Endothelial cell of umbilical vein (primary cell): ENCODE measurements around the gene MNAT1. TPM values are rescaled to one million over a fixed set of nuclear protein-coding genes. Genes with fewer than 3 reads are reported as not detected.

Experiments
- BruUV-seq: library from RNA; stranded (reverse); fragments of 400-500 nt; replicated peaks from 2 replicates; lab custom pipeline; 2021; lab: Mats Ljungman, UMichigan
- CTCF ChIA-PET: fragments of 300-600, 350-600 bp; sonication (Branson Sonifier 250); formaldehyde crosslinking; loops from one replicate; lab custom pipeline; 2021; ENCODE audit warnings: antibody characterized with exemption, inconsistent platforms; lab: Charles Lee
- POLR2A ChIA-PET: fragments of 300-600, 350-600 bp; sonication (Branson Sonifier 250); formaldehyde crosslinking; loops from one replicate; lab custom pipeline; 2021; ENCODE audit warnings: antibody characterized with exemption, inconsistent platforms; lab: Charles Lee
- DNase-seq: peaks from one replicate; pipeline ENCODE4 v3.0.0-alpha.2; 2011; ENCODE audit warnings: low read depth, low spot score
- FAIRE-seq: peaks from 2 replicates; lab custom pipeline; 2011; peaks lifted over from hg19 to GRCh38; lab: Jason Lieb, UNC
- H2AFZ ChIP-seq: 2 replicates; pipeline ENCODE4 v1.6.0; 2012; ENCODE audit warnings: low read depth, low read length, control low read depth, inconsistent platforms
- H3K27ac ChIP-seq: 2 replicates; pipeline ENCODE4 v1.5.1; 2011; ENCODE audit warnings: low read depth, mild to moderate bottlenecking, control low read depth, low read length, moderate library complexity; ENCODE audit not compliant: insufficient read depth
- H3K27me3 ChIP-seq, 2 experiments: 2 replicates each; pipeline versions ENCODE4 v1.6.0 to v1.6.1; 2011; ENCODE audit warnings: low read length in 2 of 2, mixed read lengths in 1 of 2; ENCODE audit not compliant: control insufficient read depth in 2 of 2, insufficient read depth in 2 of 2
- H3K36me3 ChIP-seq, 2 experiments: 2 replicates in 1 of 2; 3 replicates in 1 of 2; pipeline ENCODE4 v1.5.1; 2011; ENCODE audit warnings: low read length in 2 of 2, mild to moderate bottlenecking in 1 of 2, moderate library complexity in 1 of 2; ENCODE audit not compliant: control insufficient read depth in 2 of 2, insufficient read depth in 2 of 2; ENCODE audit errors: extremely low read depth in 1 of 2
- H3K4me1 ChIP-seq: 3 replicates; pipeline ENCODE4 v1.5.1; 2011; ENCODE audit warnings: mild to moderate bottlenecking, low read length; ENCODE audit not compliant: control insufficient read depth, insufficient read depth; ENCODE audit errors: extremely low read depth
- H3K4me2 ChIP-seq: 2 replicates; pipeline ENCODE4 v1.6.1; 2011; ENCODE audit warnings: low read length, control low read depth, mixed read lengths; ENCODE audit not compliant: insufficient read depth
- H3K4me3 ChIP-seq, 3 experiments: fragments of 200-600 bp in 1 of 3; sonication (generic), shearing (Covaris generic) in 1 of 3; replicated peaks in 1 of 3; 2 replicates each; pipeline ENCODE4 v1.5.1; 2011 to 2016; ENCODE audit warnings: control low read depth in 3 of 3, low read length in 3 of 3, mild to moderate bottlenecking in 2 of 3, inconsistent platforms in 1 of 3, low read depth in 1 of 3, moderate library complexity in 1 of 3; ENCODE audit not compliant: insufficient read depth in 1 of 3
- H3K79me2 ChIP-seq: 2 replicates; pipeline ENCODE4 v1.6.0; 2012; ENCODE audit warnings: low read length, inconsistent platforms; ENCODE audit not compliant: control insufficient read depth, insufficient read depth
- H3K9ac ChIP-seq: replicated peaks from 2 replicates; pipeline ENCODE3; 2011; ENCODE audit warnings: low read length, control low read depth; ENCODE audit not compliant: insufficient read depth; ENCODE audit errors: extremely low read depth
- H3K9me1 ChIP-seq: replicated peaks from 3 replicates; pipeline ENCODE4 v1.6.0; 2011; ENCODE audit warnings: mild to moderate bottlenecking, low read length; ENCODE audit not compliant: control insufficient read depth, insufficient read depth; ENCODE audit errors: extremely low read depth
- H3K9me3 ChIP-seq: replicated peaks from 2 replicates; pipeline ENCODE4 v1.5.1; 2012; ENCODE audit warnings: low read length, inconsistent platforms; ENCODE audit not compliant: control insufficient read depth, insufficient read depth
- H4K20me1 ChIP-seq: replicated peaks from 2 replicates; pipeline ENCODE3; 2011; ENCODE audit warnings: mild to moderate bottlenecking, low read length; ENCODE audit not compliant: control insufficient read depth, insufficient read depth; ENCODE audit errors: extremely low read depth
- CTCF ChIP-seq, 2 donors: IDR thresholded peaks; 1 replicate in 1 of 2; 2 replicates in 1 of 2; pipeline ENCODE4 v1.5.1; 2011; ENCODE audit warnings: low read length in 2 of 2, mild to moderate bottlenecking in 2 of 2, moderate library complexity in 2 of 2, control low read depth in 1 of 2, inconsistent platforms in 1 of 2, low read depth in 1 of 2; ENCODE audit not compliant: insufficient read depth in 1 of 2; ENCODE audit errors: extremely low read depth in 1 of 2
- EZH2 ChIP-seq: IDR thresholded peaks from 2 replicates; pipeline ENCODE4 v1.6.1; 2012; ENCODE audit warnings: borderline replicate concordance, low read depth, mild to moderate bottlenecking, moderate library complexity, low read length, inconsistent platforms; ENCODE audit not compliant: severe bottlenecking
- FOS ChIP-seq: IDR thresholded peaks from 2 replicates; pipeline ENCODE4 v1.6.1; 2011; ENCODE audit warnings: mild to moderate bottlenecking, low read length, moderate library complexity, borderline replicate concordance; ENCODE audit not compliant: insufficient read depth
- GATA2 ChIP-seq: IDR thresholded peaks from 2 replicates; pipeline ENCODE4 v1.7.0; 2011; ENCODE audit warnings: low read depth, mild to moderate bottlenecking, moderate library complexity, mixed read lengths, low read length; ENCODE audit not compliant: insufficient read length, insufficient read depth
- JUN ChIP-seq: IDR thresholded peaks from 2 replicates; pipeline ENCODE4 v1.6.1; 2011; ENCODE audit warnings: borderline replicate concordance, low read depth; ENCODE audit not compliant: insufficient read length, insufficient read depth
- POLR2A ChIP-seq: IDR thresholded peaks from 2 replicates; pipeline ENCODE4 v1.6.1; 2012; ENCODE audit warnings: low read depth, mild to moderate bottlenecking, control low read depth, low read length
- POLR2AphosphoS5 ChIP-seq: IDR thresholded peaks from 2 replicates; pipeline ENCODE4 v1.6.1; 2012; ENCODE audit warnings: low read depth, mild to moderate bottlenecking, control low read depth, low read length, moderate library complexity; ENCODE audit not compliant: insufficient read depth
- dilution Hi-C: fragments of 300-500 bp; cut with MboI; formaldehyde crosslinking; loops from one replicate; pipeline ENCODE4 v1.15.0; 2019; ENCODE audit warnings: low sequenced_read_pairs; ENCODE audit not compliant: extremely low pct_ligation_motif_present
- intact Hi-C: fragments of 100-400 bp; cut with micrococcal nuclease; formaldehyde crosslinking; loops from one replicate; pipeline ENCODE4 v1.10.0; 2022
- polyA plus RNA-seq, 4 experiments: library from polyadenylated mRNA; depleted of rRNA in 3 of 4; stranded (reverse) in 3 of 4; unstranded in 1 of 4; fragments of >200 nt; gene quantifications; 2 replicates each; pipeline versions ENCODE4 v1.2.1 to v1.2.3, GENCODE V29; 2011 to 2012; ENCODE audit warnings: missing spikeins in 1 of 4
- total RNA-seq: library from RNA; stranded (reverse); gene quantifications from 2 replicates; pipeline ENCODE4 v1.2.3, GENCODE V29; 2021
- TF ChIP-seq, protein P1 (sequence below): IDR thresholded peaks from 2 replicates; pipeline ENCODE4 v1.6.1; 2011; ENCODE audit not compliant: insufficient read depth, insufficient read length

Gene MNAT1
- total and polyA plus RNA-seq, 2 donors (not counting 3 experiments of a cell fraction or from before 2014, with no cell fraction given) = 35.7 to 55.7 TPM

DNA sequence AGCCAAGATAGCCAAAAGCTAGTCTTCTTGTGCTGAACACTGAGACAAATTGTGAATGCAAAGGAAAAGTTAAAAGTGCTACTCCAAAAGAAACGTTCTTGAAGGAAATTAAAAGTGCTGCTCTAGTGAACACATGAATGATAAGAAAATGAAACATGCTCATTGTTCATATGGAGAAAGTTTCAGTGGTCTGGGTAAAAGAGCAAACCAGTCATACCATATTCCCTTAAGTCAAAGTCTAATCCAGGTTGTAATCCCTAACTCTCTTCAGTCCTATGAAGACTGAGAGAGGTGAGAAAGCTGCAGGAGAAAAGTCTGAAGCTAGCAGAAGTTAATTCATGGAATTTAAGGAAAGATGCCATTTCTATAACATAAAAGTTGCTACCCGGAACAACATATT lies 121.5 kb downstream of the MNAT1 start:
- POLR2A ChIA-PET = no interaction called here
- FAIRE-seq (no peak), DNase-seq (no peak)
- H3K9me3 ChIP-seq = no peaks in the 10 kb centered on the region
- BruUV-seq = no TSS peak
- CTCF ChIA-PET = no interaction called here
- peaks cover 0 to 3% of the 10 kb centered on the region in 2 experiments for H3K36me3 ChIP-seq
- no peak overlapping the region for H3K4me3 ChIP-seq
- H3K4me2 ChIP-seq = no peak overlapping the region
- H3K27ac ChIP-seq = no peak overlapping the region
- intact Hi-C loops (no loop called here), dilution Hi-C loops (no loop called here)
- H3K9me1 ChIP-seq = no peaks in the 10 kb centered on the region
- no peak overlapping the region for H2AFZ ChIP-seq
- TF ChIP-seq FOS (no peak), GATA2 (no peak), JUN (no peak), CTCF (IDR thresholded peaks at IDR 0.05; ENCODE audit: extremely low read depth in 1 of 2, insufficient read depth in 1 of 2, low read depth in 1 of 2, low read length in 2 of 2) (no peak), EZH2 (no peak), POLR2A (no peak), POLR2AphosphoS5 (no peak)
- TF ChIP-seq, protein P1, sequence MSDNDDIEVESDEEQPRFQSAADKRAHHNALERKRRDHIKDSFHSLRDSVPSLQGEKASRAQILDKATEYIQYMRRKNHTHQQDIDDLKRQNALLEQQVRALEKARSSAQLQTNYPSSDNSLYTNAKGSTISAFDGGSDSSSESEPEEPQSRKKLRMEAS = no peak
- H4K20me1 ChIP-seq = no peaks in the 10 kb centered on the region
- no peak overlapping the region for H3K9ac ChIP-seq
- no peaks in the 10 kb centered on the region for H3K79me2 ChIP-seq
- no peaks in the 10 kb centered on the region for H3K4me1 ChIP-seq
- H3K27me3 ChIP-seq = no peaks in the 10 kb centered on the region
